Naive B cell (primary cell): Measurements from ENCODE around the gene KCNH8. TPM values are rescaled to one million over a fixed set of nuclear protein-coding genes. Genes with fewer than 3 reads are reported as not detected.

Source experiments
- ATAC-seq, 2 donors: fragments of 150-1000 bp; cut with Tn5 transposase; 2 replicates each; pipeline ENCODE4 v1.10.0; 2021; ENCODE audit warnings: low read depth in 2 of 2, mild to moderate bottlenecking in 2 of 2, moderate library complexity in 2 of 2
- DNase-seq: peaks from one replicate; pipeline ENCODE4 v3.0.0; 2022
- H3K27ac Mint-ChIP-seq, 6 donors: one replicate each; pipeline ENCODE4 v1.8.0; 2020 to 2022; ENCODE audit warnings: mild to moderate bottlenecking in 6 of 6, mixed read lengths in 6 of 6, moderate library complexity in 5 of 6, inconsistent platforms in 2 of 6
- H3K27me3 Mint-ChIP-seq, 3 donors: one replicate each; pipeline ENCODE4 v1.8.0; 2021 to 2022; ENCODE audit warnings: mixed read lengths in 3 of 3, mild to moderate bottlenecking in 1 of 3
- H3K36me3 Mint-ChIP-seq, 2 donors: one replicate each; pipeline ENCODE4 v1.8.0; 2020 to 2022; ENCODE audit warnings: mixed read lengths in 2 of 2, inconsistent platforms in 1 of 2, mild to moderate bottlenecking in 1 of 2
- H3K4me1 Mint-ChIP-seq, 3 donors: one replicate each; pipeline ENCODE4 v1.8.0; 2020 to 2022; ENCODE audit warnings: mixed read lengths in 3 of 3, inconsistent platforms in 1 of 3, mild to moderate bottlenecking in 1 of 3, moderate library complexity in 1 of 3
- H3K4me3 Mint-ChIP-seq, 8 donors: one replicate each; pipeline ENCODE4 v1.8.0; 2020 to 2022; ENCODE audit warnings: mild to moderate bottlenecking in 8 of 8, mixed read lengths in 8 of 8, moderate library complexity in 8 of 8, inconsistent platforms in 2 of 8
- H3K9me3 Mint-ChIP-seq, 7 donors: one replicate each; pipeline ENCODE4 v1.8.0; 2020 to 2022; ENCODE audit warnings: mixed read lengths in 7 of 7, mild to moderate bottlenecking in 5 of 7, inconsistent platforms in 2 of 7, moderate library complexity in 1 of 7
- polyA plus RNA-seq, 6 donors: library from polyadenylated mRNA; unstranded; fragments of 300-500 nt; fragmentation: Illumina TruSeq; gene quantifications; one replicate each; pipeline ENCODE4 v1.2.3, GENCODE V29; 2021; ENCODE audit warnings: low read depth in 6 of 6

The KCNH8 gene
- polyA plus RNA-seq, 6 donors from 2014 or later = 3.4 to 5.8 (median 4.3) TPM

DNA sequence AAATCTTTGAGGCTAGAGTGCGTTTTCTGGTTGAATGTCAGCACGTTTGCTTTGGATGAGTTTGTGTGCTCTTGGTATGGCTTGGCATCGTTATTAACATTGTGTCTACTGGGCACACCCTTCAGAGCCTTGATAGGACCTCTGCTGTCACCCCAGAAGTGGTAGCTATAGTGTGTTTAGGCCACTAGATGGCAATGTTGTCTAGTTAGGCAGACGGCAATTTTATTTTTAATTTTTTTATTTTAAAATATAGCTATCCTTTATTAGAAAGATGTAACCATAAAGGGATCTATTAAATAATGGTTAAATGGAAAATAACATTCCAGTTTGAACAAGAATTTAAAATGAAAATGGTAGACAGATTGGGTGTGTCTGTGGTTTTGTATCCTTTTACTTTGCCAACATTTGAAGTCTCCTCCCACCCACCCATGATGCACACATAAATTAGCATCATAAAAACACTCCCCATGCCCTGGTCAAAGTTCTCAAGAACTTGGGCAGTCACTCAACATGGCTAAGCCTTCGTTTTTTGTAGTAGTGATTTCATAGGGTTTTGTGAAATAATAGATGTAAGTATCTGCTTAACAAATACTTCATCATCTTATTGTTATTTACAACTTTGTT, 200.7 kb downstream of the KCNH8 start:
- ATAC-seq (peak; percentile 32 to 57), DNase-seq (peak; percentile 27)
- peaks cover 40 to 51% (median 42%) of the 10 kb centered on the region in 3 donors for H3K4me1 Mint-ChIP-seq
- H3K27me3 Mint-ChIP-seq = no peaks in the 10 kb centered on the region
- peaks cover 21 to 30% of the 10 kb centered on the region in 2 donors for H3K36me3 Mint-ChIP-seq
- peak overlapping the region; percentile 90 to 97 (median 91) for H3K27ac Mint-ChIP-seq
- H3K9me3 Mint-ChIP-seq = peaks cover 4 to 35% (median 30%) of the 10 kb centered on the region in 7 donors
- H3K4me3 Mint-ChIP-seq = peak overlapping the region; percentile 78 to 92 (median 87)

DNA sequence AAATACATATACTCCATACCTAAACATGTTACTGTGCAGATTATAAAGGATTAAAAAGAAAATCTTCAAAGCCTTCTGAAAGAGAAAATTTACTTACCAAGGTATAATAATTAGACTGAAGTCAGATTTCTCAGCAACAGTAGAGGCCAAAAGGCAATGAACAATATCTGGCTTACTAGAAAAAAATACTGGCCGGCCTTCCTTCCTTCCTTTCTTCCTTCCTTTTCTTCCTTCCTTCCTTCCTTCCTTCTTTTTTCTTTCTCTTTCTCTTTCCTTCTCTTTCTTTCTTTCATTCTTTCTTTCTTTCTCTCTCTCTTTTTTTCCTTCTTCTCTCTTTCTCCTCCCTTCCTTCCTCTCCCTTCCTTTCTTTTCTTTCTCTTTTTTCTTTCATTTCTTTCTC, 209.6 kb downstream of the KCNH8 start:
- peak overlapping the region in 4 of 6 donors; percentile 40 to 95 (median 80) for H3K27ac Mint-ChIP-seq
- no peak overlapping the region for H3K4me3 Mint-ChIP-seq
- H3K9me3 Mint-ChIP-seq = peaks cover 5 to 82% (median 71%) of the 10 kb centered on the region in 7 donors
- H3K4me1 Mint-ChIP-seq = peaks cover 12 to 26% (median 24%) of the 10 kb centered on the region in 3 donors
- peaks cover 23 to 39% of the 10 kb centered on the region in 2 donors for H3K36me3 Mint-ChIP-seq
- DNase-seq (no peak), ATAC-seq (no peak)
- H3K27me3 Mint-ChIP-seq = no peaks in the 10 kb centered on the region

DNA sequence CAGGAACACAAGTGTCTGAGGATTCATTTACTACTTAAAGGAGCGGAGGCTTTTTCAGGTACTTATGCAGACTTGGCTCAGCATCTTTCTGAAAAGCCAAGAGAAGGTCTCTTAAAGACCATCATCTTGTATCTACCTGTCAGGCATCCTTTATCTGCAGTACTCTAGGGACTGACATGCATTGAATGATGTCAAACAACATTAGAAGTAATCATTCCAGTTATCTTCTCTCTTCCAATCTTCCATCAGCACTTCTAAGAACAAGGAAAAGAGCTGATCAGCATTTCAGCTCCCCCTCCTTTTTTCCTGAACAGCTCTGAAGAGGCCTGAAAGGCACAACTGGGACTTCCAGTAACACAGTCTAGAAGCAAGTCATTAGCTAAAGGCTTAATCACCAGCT, 214.8 kb downstream of the KCNH8 start:
- Mint-ChIP-seq H3K27ac (peak overlapping the region; percentile 47 to 98 (median 92)), H3K27me3 (no peaks in the 10 kb centered on the region), H3K4me3 (peak overlapping the region in 6 of 8 donors; percentile 47 to 75 (median 64)), H3K4me1 (peaks cover 20 to 43% (median 38%) of the 10 kb centered on the region in 3 donors), H3K9me3 (peaks cover 3 to 57% (median 47%) of the 10 kb centered on the region in 7 donors), H3K36me3 (peaks cover 33 to 38% of the 10 kb centered on the region in 2 donors)
- DNase-seq (no peak), ATAC-seq (no peak)

DNA sequence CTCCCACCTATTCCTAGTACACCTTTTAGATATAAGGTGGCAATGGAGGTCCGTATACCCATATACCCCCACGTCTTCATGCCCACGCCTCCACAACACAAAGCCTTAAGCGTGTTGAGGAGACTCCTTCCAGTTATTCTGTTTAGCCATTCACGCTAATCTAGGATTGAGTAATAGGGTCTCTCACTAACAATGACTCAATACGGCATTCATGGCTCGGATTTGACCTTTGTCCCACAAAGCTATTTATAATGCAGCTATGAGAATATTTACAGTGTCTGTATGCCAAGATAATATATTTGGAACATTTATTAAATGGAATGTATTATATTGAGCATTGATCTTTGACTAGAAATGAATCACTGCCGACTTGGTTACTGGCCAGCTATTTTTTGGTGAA, 215.8 kb downstream of the KCNH8 start:
- Mint-ChIP-seq H3K9me3 (peaks cover 0 to 49% (median 41%) of the 10 kb centered on the region in 7 donors), H3K4me3 (peak overlapping the region in 2 of 8 donors; percentile 0 to 67), H3K4me1 (peaks cover 21 to 47% (median 41%) of the 10 kb centered on the region in 3 donors), H3K27ac (peak overlapping the region in 5 of 6 donors; percentile 8 to 92 (median 86)), H3K36me3 (peaks cover 29 to 37% of the 10 kb centered on the region in 2 donors), H3K27me3 (no peaks in the 10 kb centered on the region)
- ATAC-seq (no peak), DNase-seq (no peak)

DNA sequence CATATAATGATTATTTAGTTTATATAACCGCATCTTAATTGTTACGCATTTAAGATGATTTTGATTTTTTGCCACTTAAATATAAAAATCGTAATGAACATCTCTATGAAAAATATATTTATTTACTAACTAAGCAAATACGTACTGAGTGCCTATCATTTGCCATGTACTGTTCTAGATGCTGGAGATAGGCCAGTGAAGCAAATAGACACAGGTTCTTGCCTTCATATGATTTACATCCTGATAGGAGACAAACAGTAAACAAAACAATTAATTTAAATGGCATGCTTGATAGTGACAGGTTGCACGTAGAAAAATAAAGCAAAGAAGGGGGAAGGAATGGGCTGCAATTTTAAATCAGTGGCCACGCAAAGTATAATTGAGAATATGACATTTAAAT, 217.2 kb downstream of the KCNH8 start:
- no peak for ATAC-seq
- peaks cover 25 to 35% of the 10 kb centered on the region in 2 donors for H3K36me3 Mint-ChIP-seq
- H3K4me3 Mint-ChIP-seq = no peak overlapping the region
- peaks cover 0 to 37% (median 29%) of the 10 kb centered on the region in 7 donors for H3K9me3 Mint-ChIP-seq
- peaks cover 32 to 56% (median 52%) of the 10 kb centered on the region in 3 donors for H3K4me1 Mint-ChIP-seq
- no peaks in the 10 kb centered on the region for H3K27me3 Mint-ChIP-seq
- DNase-seq = no peak
- no peak overlapping the region for H3K27ac Mint-ChIP-seq

DNA sequence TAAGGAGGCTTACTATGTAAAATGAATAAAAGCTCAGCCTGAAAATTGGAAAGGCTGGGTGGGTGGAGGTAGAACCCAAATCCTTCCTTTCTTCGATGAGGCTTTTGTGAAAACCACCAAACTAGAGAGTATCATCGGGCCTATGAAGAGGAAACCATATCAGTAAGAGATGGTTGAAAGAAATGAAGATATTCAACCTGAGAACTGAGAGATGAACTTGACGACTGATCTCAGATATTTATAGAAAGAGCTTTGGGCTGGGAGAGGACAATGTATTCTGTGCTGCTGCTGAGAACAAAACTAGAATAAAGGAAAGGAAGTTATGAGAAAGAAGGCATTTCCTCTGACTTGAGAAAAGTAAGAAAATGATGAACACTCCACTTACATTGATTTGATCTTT, 236.6 kb downstream of the KCNH8 start:
- Mint-ChIP-seq H3K36me3 (peaks cover under 1 to 5% of the 10 kb centered on the region in 2 donors), H3K9me3 (peaks cover 0 to 6% (median 4%) of the 10 kb centered on the region in 7 donors), H3K4me3 (peak overlapping the region in 4 of 8 donors; percentile 4 to 40 (median 23)), H3K27me3 (no peaks in the 10 kb centered on the region), H3K27ac (peak overlapping the region in 2 of 6 donors; percentile 13 to 61), H3K4me1 (peaks cover 17 to 33% (median 30%) of the 10 kb centered on the region in 3 donors)
- no peak for ATAC-seq
- no peak for DNase-seq

DNA sequence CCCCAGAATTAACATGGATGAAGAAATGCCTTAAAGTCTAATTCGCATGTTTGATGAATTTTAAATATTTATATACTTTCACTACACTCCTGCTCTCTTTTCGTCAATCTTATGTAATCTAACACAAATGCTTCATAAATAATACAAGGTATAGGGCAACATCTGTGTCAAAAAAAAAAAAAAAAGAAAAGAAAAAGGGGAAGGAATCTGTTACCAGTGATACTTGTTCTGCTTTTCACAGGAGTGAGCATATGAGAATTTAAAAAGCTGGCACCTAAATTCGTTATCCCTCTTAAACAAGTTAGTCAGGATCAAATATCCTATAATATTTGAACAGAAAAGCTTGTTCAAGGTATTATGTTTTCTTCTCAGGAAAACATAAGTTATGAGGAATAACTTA, 243.8 kb downstream of the KCNH8 start:
- Mint-ChIP-seq H3K4me3 (peak overlapping the region in 2 of 8 donors; percentile 25 to 49), H3K9me3 (peaks cover 0 to 5% (median 3%) of the 10 kb centered on the region in 7 donors), H3K36me3 (peaks cover 16 to 19% of the 10 kb centered on the region in 2 donors), H3K4me1 (peaks cover 30 to 59% (median 56%) of the 10 kb centered on the region in 3 donors), H3K27ac (peak overlapping the region in 3 of 6 donors; percentile 19 to 47 (median 36)), H3K27me3 (no peaks in the 10 kb centered on the region)
- peak; percentile 8 for DNase-seq
- peak; percentile 76 for ATAC-seq

DNA sequence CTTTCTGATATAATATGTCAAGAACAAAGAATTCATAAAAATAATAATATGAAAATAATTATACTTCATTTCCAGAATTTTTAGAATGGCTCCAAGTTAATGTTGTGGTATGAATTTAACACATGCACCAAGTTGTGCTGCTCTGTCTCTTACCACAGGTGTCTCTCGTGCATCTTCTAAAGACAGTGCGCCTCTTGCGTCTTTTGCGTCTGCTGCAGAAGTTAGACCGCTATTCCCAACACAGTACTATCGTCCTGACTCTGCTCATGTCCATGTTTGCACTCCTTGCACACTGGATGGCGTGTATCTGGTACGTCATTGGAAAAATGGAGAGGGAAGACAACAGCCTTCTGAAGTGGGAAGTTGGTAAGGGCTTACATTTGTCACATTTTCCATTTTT, 246.6 kb downstream of the KCNH8 start:
- DNase-seq (no peak), ATAC-seq (no peak)
- H3K36me3 Mint-ChIP-seq = peaks cover 18 to 30% of the 10 kb centered on the region in 2 donors
- peaks cover 36 to 61% (median 60%) of the 10 kb centered on the region in 3 donors for H3K4me1 Mint-ChIP-seq
- peak overlapping the region in 4 of 8 donors; percentile 17 to 62 (median 46) for H3K4me3 Mint-ChIP-seq
- peaks cover 0 to 5% (median 3%) of the 10 kb centered on the region in 7 donors for H3K9me3 Mint-ChIP-seq
- peak overlapping the region in 3 of 6 donors; percentile 17 to 85 (median 61) for H3K27ac Mint-ChIP-seq
- H3K27me3 Mint-ChIP-seq = no peaks in the 10 kb centered on the region

DNA sequence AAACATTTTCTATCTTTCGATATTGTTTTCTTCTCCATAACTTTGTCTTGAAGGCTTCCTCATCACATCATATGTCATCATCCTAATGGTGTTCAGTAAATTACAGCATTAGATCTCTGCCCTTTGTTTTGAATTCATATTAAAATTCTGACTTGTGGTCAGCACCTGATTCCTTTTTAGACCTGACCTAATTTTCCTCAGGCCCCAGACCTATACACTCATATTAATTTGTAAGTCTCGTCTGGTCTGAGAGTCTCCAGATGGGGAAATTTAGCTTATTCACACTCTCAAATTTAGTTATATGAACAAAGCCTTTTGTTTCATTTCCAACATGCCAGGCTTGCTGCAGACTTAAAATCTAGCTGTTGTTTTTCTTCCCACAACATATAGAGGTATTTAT, 248.4 kb downstream of the KCNH8 start:
- ATAC-seq = no peak
- H3K4me1 Mint-ChIP-seq = peaks cover 35 to 66% (median 62%) of the 10 kb centered on the region in 3 donors
- DNase-seq = no peak
- H3K27ac Mint-ChIP-seq = peak overlapping the region; percentile 77 to 97 (median 94)
- H3K36me3 Mint-ChIP-seq = peaks cover 11 to 37% of the 10 kb centered on the region in 2 donors
- no peaks in the 10 kb centered on the region for H3K27me3 Mint-ChIP-seq
- peak overlapping the region in 7 of 8 donors; percentile 23 to 83 (median 64) for H3K4me3 Mint-ChIP-seq
- H3K9me3 Mint-ChIP-seq = peaks cover 0 to 5% (median 3%) of the 10 kb centered on the region in 7 donors

DNA sequence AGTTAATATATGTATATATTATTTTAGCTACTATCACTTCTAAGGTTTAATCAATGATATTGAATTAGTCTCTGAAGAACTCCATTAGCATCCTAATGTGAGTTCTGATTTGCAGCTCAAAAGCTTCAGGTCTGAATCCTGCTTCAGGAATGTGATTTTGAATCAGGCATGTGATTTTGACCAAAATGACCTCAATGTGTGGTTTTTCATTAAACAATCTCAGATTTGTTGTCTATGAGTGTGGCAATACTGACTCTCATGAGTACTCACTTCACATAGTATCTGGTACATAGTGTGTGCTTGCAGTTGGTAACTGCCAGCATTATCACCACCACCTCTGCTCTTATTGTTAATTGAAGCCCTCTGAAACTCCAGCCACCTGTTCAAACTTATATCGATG, 251.0 kb downstream of the KCNH8 start:
- Mint-ChIP-seq H3K4me3 (no peak overlapping the region), H3K9me3 (peaks cover 0 to 5% (median 3%) of the 10 kb centered on the region in 7 donors), H3K36me3 (peaks cover 11 to 42% of the 10 kb centered on the region in 2 donors), H3K27me3 (no peaks in the 10 kb centered on the region), H3K4me1 (peaks cover 33 to 51% (median 50%) of the 10 kb centered on the region in 3 donors), H3K27ac (peak overlapping the region in 2 of 6 donors; percentile 21 to 90)
- DNase-seq = no peak
- no peak for ATAC-seq

DNA sequence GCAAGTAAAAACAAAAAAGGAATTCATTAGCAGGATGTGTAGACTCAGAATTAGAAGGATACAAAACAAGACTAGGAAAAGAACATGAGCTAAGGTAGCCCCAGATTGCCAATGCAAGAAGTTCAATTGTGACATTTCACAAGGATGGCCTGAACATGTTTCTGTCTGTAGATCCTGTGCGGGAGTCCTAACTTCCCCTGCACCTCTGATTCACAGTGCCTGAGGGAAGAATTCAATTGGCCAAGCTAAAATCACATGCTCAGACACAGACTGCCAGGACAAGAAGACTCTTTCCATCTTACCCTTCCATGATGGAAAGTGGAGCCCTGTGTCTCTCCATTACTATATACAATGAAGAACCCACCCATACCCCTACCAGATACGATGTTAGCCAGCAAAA, 251.5 kb downstream of the KCNH8 start:
- no peaks in the 10 kb centered on the region for H3K27me3 Mint-ChIP-seq
- H3K27ac Mint-ChIP-seq = peak overlapping the region in 3 of 6 donors; percentile 21 to 90 (median 90)
- ATAC-seq (no peak), DNase-seq (no peak)
- peaks cover 33 to 50% (median 49%) of the 10 kb centered on the region in 3 donors for H3K4me1 Mint-ChIP-seq
- H3K4me3 Mint-ChIP-seq = peak overlapping the region in 1 of 8 donors; percentile 5
- H3K9me3 Mint-ChIP-seq = peaks cover 0 to 5% (median 3%) of the 10 kb centered on the region in 7 donors
- peaks cover 11 to 44% of the 10 kb centered on the region in 2 donors for H3K36me3 Mint-ChIP-seq

DNA sequence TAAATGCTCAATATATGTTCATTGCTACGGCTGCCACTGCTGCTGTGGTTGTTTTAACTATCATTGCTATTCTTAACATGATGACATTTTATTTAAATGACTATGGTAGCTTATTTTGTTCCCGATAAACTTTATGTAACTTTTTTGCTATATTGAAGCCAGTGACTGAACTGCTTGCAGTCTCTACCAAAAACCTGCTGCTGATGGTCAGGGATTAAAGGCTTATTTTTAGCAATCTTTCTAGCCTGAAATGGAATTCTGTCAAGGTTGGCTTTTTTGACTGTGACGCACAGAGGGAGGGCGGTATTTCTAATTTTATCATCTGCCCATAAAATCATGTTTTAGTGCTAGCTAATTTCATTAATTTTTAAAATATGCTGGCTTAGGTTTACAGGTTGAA, 271.8 kb downstream of the KCNH8 start:
- no peak for DNase-seq
- H3K27me3 Mint-ChIP-seq = no peaks in the 10 kb centered on the region
- ATAC-seq = no peak
- H3K9me3 Mint-ChIP-seq = no peaks in the 10 kb centered on the region
- H3K4me1 Mint-ChIP-seq = peaks cover 7 to 12% (median 9%) of the 10 kb centered on the region in 3 donors
- no peak overlapping the region for H3K27ac Mint-ChIP-seq
- no peak overlapping the region for H3K4me3 Mint-ChIP-seq
- peaks cover 7 to 13% of the 10 kb centered on the region in 2 donors for H3K36me3 Mint-ChIP-seq

DNA sequence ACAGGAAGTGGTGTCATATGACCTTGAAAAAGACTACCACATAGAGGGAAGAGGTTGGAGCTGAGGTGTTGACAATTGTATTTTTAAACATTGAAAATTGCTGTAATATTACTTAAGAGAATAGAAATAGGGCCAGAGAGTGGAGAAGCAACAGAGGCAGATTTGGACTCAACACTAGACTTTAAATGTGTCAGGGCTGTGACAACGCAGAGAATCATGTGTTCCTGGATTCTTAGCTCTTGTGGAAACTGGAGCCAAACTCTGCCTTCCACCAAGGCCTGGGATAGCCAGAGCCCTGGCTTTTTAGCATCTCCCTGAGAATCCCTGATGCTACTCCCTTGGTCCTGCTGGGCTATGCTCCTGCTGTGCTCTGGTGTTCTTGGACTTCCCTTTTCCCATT, 277.5 kb downstream of the KCNH8 start:
- no peak for DNase-seq
- H3K9me3 Mint-ChIP-seq = peaks cover 0 to 6% (median 4%) of the 10 kb centered on the region in 7 donors
- no peak for ATAC-seq
- H3K4me3 Mint-ChIP-seq = no peak overlapping the region
- no peaks in the 10 kb centered on the region for H3K27me3 Mint-ChIP-seq
- peaks cover 26 to 46% (median 38%) of the 10 kb centered on the region in 3 donors for H3K4me1 Mint-ChIP-seq
- H3K27ac Mint-ChIP-seq = peak overlapping the region in 5 of 6 donors; percentile 26 to 88 (median 60)
- peaks cover 4 to 13% of the 10 kb centered on the region in 2 donors for H3K36me3 Mint-ChIP-seq
